Measurements from ENCODE around the gene THEMIS. TPM values are rescaled to one million over a fixed set of nuclear protein-coding genes. Genes with fewer than 3 reads are reported as not detected.
"Not testable (repeated sequence)": the region's sequence is repeated elsewhere in the genome, so short reads cannot be mapped to it uniquely, and the experiment has no call there.

The THEMIS gene
- total RNA-seq, 1 donor from 2014 or later = 5.6 TPM

GRCh38 chr6:127794405-127794804 is 106.5 kb downstream of the THEMIS start:
- DNase-seq (ENCODE audit: low spot score) = no peak

- DNase-seq (ENCODE audit: low spot score) = no peak
Measured at GRCh38 chr6:127793396-127793795, 107.5 kb downstream of the THEMIS start.

GRCh38 chr6:127792616-127793015 is 108.2 kb downstream of the THEMIS start:
- no peak for DNase-seq (ENCODE audit: low spot score)

GRCh38 chr6:127791779-127792528 is 108.9 kb downstream of the THEMIS start:
- DNase-seq (ENCODE audit: low spot score) = no peak

GRCh38 chr6:127790571-127790970 is 110.3 kb downstream of the THEMIS start:
- no peak for DNase-seq (ENCODE audit: low spot score)

GRCh38 chr6:127786109-127786508 is 114.7 kb downstream of the THEMIS start:
- no peak for DNase-seq (ENCODE audit: low spot score)

- no peak for DNase-seq (ENCODE audit: low spot score)
Measured at GRCh38 chr6:127784468-127784867, 116.4 kb downstream of the THEMIS start.

- not testable (repeated sequence) for DNase-seq (ENCODE audit: low spot score)
Measured at GRCh38 chr6:127781636-127782272, 119.1 kb downstream of the THEMIS start.

- no peak for DNase-seq (ENCODE audit: low spot score)
Measured at GRCh38 chr6:127776320-127776719, 124.5 kb downstream of the THEMIS start.

GRCh38 chr6:127775371-127775770 is 125.5 kb downstream of the THEMIS start:
- no peak for DNase-seq (ENCODE audit: low spot score)

GRCh38 chr6:127768745-127769144 is 132.1 kb downstream of the THEMIS start:
- no peak for DNase-seq (ENCODE audit: low spot score)

GRCh38 chr6:127768223-127768622 is 132.6 kb downstream of the THEMIS start:
- DNase-seq (ENCODE audit: low spot score) = no peak

- no peak for DNase-seq (ENCODE audit: low spot score)
Measured at GRCh38 chr6:127765949-127766348, 134.9 kb downstream of the THEMIS start.

- DNase-seq (ENCODE audit: low spot score) = no peak
Measured at GRCh38 chr6:127762284-127762683, 138.6 kb downstream of the THEMIS start.

- DNase-seq (ENCODE audit: low spot score) = no peak
Measured at GRCh38 chr6:127761084-127761483, 139.8 kb downstream of the THEMIS start.

- DNase-seq (ENCODE audit: low spot score) = no peak
Measured at GRCh38 chr6:127749095-127749494, 151.8 kb downstream of the THEMIS start.

- no peak for DNase-seq (ENCODE audit: low spot score)
Measured at GRCh38 chr6:127748290-127748689, 152.6 kb downstream of the THEMIS start.

- no peak for DNase-seq (ENCODE audit: low spot score)
Measured at GRCh38 chr6:127738423-127738822, 162.4 kb downstream of the THEMIS start.

GRCh38 chr6:127737768-127738167 is 163.1 kb downstream of the THEMIS start:
- DNase-seq (ENCODE audit: low spot score) = no peak

GRCh38 chr6:127737009-127737486 is 163.8 kb downstream of the THEMIS start:
- DNase-seq (ENCODE audit: low spot score) = peak; percentile 57

- DNase-seq (ENCODE audit: low spot score) = no peak
Measured at GRCh38 chr6:127732927-127733326, 167.9 kb downstream of the THEMIS start.

GRCh38 chr6:127727260-127727953 is 173.5 kb downstream of the THEMIS start:
- no peak for DNase-seq (ENCODE audit: low spot score)

GRCh38 chr6:127725821-127726220 is 175.0 kb downstream of the THEMIS start:
- DNase-seq (ENCODE audit: low spot score) = no peak
